IMR-90 (cell line): ENCODE results near the gene EIF1.

ENCODE experiments used
- BHLHE40 ChIP-seq: fragments of 150-350 bp; IDR thresholded peaks from 2 replicates; pipeline ENCODE4 v1.6.1; 2016; ENCODE audit warnings: mild to moderate bottlenecking, low read depth, low read length
- MAZ ChIP-seq: IDR thresholded peaks from 2 replicates; pipeline ENCODE4 v1.6.1; 2012; ENCODE audit warnings: low read depth, mild to moderate bottlenecking, low read length, improper control_type of control experiment, moderate library complexity, borderline replicate concordance
- NFE2L2 ChIP-seq: fragments of 150-350 bp; IDR thresholded peaks from 2 replicates; pipeline ENCODE4 v1.6.1; 2016; ENCODE audit warnings: low read depth, mild to moderate bottlenecking, low read length
- RCOR1 ChIP-seq: IDR thresholded peaks from 2 replicates; pipeline ENCODE4 v1.6.1; 2012; ENCODE audit warnings: mild to moderate bottlenecking, low read length, improper control_type of control experiment; ENCODE audit not compliant: insufficient replicate concordance
- SMC3 ChIP-seq: fragments of 150-350 bp; IDR thresholded peaks from 2 replicates; pipeline ENCODE4 v1.6.1; 2016; ENCODE audit warnings: low read depth, mild to moderate bottlenecking, antibody characterized with exemption, low read length, moderate library complexity
- TF ChIP-seq, protein P1 (sequence below): conservative IDR thresholded peaks from 2 replicates; pipeline ENCODE4 v1.5.1; 2012; ENCODE audit warnings: mild to moderate bottlenecking, low read depth, low read length, improper control_type of control experiment

DNA sequence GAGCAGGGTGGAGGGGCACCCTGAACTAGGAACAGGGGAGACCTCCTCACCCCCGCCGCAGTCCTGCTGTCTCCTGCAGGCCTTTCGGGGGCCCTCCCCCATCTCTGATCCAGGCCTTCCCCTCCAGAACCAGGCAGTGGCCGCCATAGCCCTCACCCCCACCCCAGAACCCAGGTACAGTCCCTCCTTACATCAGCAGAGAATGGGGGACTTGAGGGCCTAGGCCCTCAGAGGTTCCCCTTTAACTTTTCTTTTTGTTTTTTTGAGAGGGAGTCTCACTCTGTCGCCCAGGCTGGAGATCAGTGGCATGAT is 50.1 kb downstream of the EIF1 start:
- TF ChIP-seq NFE2L2, result no peak
- TF ChIP-seq SMC3, result no peak
- TF ChIP-seq, protein P1, sequence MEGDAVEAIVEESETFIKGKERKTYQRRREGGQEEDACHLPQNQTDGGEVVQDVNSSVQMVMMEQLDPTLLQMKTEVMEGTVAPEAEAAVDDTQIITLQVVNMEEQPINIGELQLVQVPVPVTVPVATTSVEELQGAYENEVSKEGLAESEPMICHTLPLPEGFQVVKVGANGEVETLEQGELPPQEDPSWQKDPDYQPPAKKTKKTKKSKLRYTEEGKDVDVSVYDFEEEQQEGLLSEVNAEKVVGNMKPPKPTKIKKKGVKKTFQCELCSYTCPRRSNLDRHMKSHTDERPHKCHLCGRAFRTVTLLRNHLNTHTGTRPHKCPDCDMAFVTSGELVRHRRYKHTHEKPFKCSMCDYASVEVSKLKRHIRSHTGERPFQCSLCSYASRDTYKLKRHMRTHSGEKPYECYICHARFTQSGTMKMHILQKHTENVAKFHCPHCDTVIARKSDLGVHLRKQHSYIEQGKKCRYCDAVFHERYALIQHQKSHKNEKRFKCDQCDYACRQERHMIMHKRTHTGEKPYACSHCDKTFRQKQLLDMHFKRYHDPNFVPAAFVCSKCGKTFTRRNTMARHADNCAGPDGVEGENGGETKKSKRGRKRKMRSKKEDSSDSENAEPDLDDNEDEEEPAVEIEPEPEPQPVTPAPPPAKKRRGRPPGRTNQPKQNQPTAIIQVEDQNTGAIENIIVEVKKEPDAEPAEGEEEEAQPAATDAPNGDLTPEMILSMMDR, result no peak
- no peak for TF ChIP-seq BHLHE40
- no peak for TF ChIP-seq MAZ
- no peak for TF ChIP-seq RCOR1
